Testis (tissue), 2 donors: ENCODE results near the gene NUP93.

Experiments
- CTCF ChIP-seq, 3 experiments: fragments of 450-650 bp in 2 of 3; fragments of 200-600 bp in 1 of 3; sonication (generic) in 1 of 3; IDR thresholded peaks; one replicate each; pipeline ENCODE4 v1.5.1; 2016 to 2019; ENCODE audit warnings: antibody characterized with exemption in 3 of 3, mild to moderate bottlenecking in 2 of 3, moderate library complexity in 1 of 3
- POLR2A ChIP-seq: fragments of 450-650 bp; IDR thresholded peaks from one replicate; pipeline ENCODE4 v1.6.1; 2017; ENCODE audit warnings: antibody characterized with exemption, mild to moderate bottlenecking, moderate library complexity

DNA sequence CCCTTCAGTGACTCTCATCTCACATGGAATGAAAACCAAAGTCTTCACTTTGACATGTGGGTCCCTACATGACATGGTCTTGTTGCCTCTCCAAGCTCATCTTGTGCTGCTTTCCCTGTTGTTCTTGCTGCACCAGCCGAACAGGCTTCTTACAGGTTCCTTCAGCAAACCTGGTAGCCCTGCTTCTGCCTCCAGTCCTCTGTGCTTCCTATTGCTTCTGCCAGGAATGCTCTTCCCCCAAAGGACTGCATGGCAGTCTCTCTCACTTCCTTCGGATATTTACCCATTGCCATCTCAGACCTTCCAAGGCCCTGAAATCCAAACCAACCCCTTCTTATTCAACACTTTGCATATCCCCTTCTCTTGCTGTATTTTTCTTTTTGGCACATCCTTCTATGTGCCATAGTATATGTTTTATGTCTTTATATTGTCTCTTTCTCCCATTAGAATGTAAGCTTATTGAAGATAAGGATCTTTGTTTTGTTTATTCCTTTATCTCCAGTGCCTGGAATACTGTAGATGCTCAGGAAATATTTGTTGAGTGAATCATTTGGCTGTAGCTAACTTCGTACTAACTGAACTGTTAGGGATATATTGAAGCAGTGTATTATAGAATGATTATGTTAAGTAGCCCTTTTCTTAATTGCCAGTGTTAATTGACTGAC is 77.2 kb downstream of the NUP93 start:
- TF ChIP-seq CTCF (IDR thresholded peaks at IDR 0.05) (no peak), POLR2A (no peak)
